ENCODE data around the gene PPP2CA.
"Not testable (repeated sequence)": the region's sequence is repeated elsewhere in the genome, so short reads cannot be mapped to it uniquely, and the experiment has no call there.

PPP2CA gene

GRCh38 chr5:134245101-134245604 is 19.3 kb upstream of the PPP2CA start:
- no peak for DNase-seq (ENCODE audit: low spot score)

- DNase-seq (ENCODE audit: low spot score), result no peak
Observed at GRCh38 chr5:134242146-134242545, 16.3 kb upstream of the PPP2CA start.

DNA sequence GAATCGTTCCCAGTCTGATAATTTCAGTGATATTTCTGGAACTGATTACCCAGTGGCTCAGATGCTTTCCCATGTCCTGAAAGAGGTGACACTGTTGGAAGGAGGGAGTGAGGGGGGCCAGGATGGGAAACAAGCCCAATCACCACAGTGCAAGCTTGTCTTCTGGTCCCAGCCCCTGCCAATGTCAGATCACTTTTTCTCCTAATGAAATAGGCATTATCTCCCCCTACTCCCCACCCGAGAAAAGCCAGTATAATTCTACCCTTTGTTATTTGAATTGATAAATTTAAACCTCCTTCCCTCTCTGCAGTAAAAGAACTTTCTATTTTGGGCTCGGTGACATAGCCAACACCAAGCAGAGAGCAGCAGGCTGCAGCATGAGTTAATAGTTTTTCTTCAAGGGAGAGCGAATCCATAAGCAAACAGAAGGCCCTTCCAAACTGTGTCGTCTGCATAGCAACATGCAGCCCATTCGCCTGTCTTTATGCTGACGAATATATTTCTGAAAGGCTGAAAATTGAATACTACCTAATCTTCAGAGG is 14.6 kb upstream of the PPP2CA start:
- DNase-seq (ENCODE audit: low spot score), result no peak

DNA sequence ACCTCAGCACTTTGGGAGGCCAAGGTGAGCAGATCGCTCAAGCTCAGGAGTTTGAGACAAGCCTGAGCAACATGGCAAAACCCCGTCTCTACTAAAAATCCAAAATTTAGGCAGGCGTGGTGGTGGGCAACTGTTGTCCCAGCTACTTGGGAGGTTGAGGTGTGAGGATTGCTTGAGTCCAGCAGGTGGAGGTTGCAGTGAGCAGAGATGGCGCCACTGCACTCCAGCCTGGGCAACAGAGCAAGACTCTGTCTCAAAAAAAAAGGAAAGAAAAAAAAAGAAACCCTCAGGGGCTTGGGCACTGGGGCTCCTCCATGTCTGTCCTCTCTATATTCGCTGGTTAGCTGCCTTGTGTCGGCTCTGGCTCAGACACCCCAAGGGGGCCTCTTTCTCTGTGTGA is 10.9 kb upstream of the PPP2CA start:
- DNase-seq (ENCODE audit: low spot score), result no peak

GRCh38 chr5:134236318-134236717 is 10.4 kb upstream of the PPP2CA start:
- DNase-seq (ENCODE audit: low spot score), result no peak

DNA sequence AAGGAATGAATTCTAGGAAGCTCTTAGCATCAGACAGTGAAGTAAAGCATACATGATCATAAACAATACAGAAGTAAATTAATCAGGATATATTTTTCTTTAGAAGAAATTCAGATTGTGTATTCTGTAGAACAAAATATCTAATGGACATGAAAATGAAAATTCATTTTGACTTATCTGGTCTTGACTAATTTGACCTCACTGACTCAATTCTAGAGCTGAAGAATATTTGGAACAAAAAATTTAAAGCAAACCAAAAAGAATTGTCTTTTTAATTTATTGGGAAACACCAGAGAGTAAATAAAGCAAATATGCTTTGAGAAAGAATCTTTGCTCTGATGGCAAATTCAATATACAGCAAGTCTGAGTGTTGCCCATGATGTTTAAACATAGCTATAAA is 2.8 kb upstream of the PPP2CA start:
- no peak for DNase-seq (ENCODE audit: low spot score)

GRCh38 chr5:134227776-134228175 is 1.9 kb upstream of the PPP2CA start:
- DNase-seq (ENCODE audit: low spot score), result no peak

GRCh38 chr5:134227259-134227658 is 1.4 kb upstream of the PPP2CA start:
- no peak for DNase-seq (ENCODE audit: low spot score)

GRCh38 chr5:134226441-134227192 is 744 bp upstream of the PPP2CA start:
- DNase-seq (ENCODE audit: low spot score), result peak; percentile 11

DNA sequence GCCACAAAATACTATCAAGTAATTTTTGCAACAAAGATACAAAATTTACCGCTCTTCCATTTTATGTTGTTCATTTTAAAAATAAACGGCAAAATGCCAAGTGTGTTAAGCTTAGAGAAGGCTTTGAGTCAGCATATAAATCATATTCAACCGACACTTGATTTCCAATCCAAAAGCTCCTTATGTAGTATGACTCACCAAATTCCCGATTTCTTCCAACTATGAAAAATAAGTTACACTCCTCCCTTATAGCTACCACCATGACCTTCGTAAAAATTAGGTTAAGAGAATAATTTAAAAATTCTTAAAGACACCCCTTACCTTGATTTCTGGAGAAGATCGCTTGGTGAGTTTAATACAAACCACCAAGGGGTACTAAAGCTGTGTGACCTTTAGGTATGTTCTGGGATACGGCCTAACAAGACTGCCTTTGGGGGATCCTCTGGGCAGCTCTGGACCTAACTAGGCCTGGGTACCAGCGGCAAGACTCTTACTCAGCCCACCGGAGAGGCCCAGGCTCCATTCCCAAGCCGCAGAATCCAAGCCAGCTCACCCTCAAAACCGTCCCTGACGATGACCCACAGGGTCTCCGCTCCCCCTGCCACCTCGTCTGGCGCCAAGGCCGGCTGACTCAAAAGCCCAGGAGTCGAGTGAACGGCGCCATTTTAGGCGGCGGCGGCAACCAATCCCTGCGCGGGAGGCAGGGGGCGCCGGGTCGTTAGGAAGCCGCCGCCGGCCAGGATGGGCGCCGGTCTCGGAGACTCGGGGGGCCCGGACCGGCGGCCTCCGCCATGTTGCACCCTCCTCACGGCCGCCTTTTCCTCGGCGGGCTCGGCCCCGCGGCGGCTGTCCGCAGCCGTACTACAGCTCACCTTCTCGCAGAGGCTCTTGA is 739 bp downstream of the PPP2CA start:
- DNase-seq (ENCODE audit: low spot score), result peak; percentile 55

- no peak for DNase-seq (ENCODE audit: low spot score)
Observed at GRCh38 chr5:134223406-134224248, 2.2 kb downstream of the PPP2CA start.

DNA sequence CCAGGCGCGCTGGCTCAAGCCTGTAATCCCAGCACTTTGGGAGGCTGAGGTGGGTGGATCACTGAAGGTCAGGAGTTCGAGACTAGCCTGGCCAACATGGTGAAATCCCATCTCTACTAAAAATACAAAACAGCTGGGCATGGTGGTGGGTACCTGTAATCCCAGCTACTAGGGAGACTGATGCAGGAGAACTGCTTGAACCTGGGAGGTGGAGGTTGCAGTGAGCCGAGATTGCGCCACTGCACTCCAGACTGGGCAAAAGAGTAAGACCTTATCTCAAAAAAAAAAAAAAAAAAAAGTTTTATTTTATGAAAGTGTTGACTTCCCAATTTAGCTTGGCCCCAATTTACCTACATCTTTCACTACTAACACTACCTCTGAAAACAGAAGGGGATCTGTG is 4.2 kb downstream of the PPP2CA start:
- DNase-seq (ENCODE audit: low spot score), result not testable (repeated sequence)

DNA sequence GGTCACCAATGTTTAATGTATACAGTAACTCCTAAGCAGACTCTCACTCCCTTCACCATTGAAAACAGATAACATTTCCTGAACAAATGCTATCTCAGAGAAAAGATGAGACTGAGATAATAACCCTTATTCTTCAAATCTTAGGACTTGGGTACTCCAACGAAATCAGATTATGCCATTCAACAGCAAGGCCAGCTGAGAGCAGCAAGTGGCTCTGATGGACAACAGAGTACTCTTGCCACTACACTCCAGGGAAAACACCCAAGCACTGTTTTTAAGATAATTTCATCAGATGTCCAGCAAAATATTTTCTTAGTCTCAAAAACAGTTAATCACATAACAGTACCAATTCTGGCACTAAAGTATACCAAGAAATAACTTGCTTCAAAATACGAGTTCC is 10.1 kb downstream of the PPP2CA start:
- no peak for DNase-seq (ENCODE audit: low spot score)

DNA sequence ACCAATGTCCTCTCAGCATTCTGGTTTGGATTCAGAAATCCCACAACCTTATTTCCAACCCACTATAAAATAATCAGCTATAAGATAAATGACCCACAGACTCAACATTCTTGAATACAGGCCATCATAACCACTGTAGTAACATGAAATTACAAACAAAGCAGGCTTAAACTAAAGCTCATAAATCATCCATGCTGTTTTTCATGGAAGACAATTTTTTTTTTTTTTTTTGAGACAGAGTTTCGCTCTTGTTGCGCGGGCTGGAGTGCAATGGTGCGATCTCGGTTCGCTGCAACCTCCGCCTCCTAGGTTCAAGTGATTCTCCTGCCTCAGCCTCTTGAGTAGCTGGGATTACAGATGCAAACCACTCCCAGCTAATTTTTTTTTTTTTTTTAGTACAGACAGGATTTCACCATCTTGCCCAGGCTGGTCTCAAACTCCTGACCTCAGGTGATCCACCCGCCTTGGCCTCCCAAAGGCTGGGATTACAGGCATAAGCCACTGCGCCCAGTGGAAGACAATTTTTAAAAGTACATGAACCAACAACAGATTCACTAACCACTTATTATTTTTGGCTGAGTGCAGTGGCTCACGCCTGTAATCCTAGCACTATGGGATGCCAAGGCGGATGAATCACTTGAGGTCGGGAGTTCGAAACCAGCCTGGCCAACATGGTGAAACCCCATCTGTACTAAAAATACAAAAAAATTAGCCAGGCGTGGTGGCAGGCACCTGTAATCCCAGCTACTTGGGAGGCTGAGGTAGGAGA is 14.4 kb downstream of the PPP2CA start:
- not testable (repeated sequence) for DNase-seq (ENCODE audit: low spot score)

DNA sequence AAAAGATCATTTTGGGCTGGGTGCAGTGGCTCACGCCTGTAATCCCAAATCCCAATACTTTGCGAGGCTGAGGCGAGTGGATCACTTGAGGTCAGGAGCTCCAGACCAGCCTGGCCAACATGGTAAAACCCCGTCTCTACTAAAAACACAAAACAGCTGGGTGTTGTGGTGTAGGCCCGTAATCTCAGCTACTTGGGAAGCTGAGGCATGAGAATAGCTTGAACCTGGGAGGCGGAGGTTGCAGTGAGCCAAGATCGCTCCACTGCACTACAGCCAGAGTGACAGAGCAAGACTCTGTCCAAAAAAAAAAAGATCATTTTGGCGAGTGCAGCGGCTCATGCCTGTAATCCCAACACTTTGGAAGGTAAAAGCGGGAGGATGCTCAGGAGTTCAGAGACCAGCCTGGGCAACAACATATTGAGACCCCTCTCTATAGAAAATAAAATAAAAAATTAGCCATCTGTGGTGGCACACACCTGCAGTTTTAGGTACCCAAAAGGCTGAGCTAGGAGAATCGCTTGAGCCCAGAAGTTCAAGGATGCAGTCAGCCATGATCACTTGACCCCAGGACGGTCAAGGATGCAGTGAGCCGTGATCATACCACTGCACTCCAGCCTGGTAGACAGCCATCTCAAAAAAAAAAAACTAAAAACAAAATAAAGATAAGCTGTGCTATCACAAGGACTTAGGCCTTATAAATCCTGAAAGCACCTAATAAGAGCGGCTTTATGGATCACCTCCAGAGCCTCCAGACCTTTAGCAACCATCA is 16.2 kb downstream of the PPP2CA start:
- no peak for DNase-seq (ENCODE audit: low spot score)

DNA sequence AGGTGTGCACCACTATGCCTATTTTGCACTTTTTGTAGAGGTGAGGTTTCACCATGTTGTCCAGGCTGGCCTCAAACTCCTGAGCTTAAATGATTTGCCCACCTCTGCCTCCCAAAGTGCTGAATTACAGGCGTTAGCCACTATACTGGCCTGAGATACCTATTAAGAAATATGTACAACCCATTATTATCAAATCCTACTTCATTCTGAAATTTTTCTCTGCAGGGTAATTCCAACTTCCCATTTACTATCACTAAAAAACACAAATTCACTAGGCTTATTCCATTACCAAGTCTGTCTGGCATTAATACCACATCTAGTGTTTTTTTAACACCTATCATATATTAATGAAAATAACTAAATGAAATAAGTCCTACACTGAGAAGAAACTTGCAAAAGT is 18.2 kb downstream of the PPP2CA start:
- DNase-seq (ENCODE audit: low spot score), result no peak

DNA sequence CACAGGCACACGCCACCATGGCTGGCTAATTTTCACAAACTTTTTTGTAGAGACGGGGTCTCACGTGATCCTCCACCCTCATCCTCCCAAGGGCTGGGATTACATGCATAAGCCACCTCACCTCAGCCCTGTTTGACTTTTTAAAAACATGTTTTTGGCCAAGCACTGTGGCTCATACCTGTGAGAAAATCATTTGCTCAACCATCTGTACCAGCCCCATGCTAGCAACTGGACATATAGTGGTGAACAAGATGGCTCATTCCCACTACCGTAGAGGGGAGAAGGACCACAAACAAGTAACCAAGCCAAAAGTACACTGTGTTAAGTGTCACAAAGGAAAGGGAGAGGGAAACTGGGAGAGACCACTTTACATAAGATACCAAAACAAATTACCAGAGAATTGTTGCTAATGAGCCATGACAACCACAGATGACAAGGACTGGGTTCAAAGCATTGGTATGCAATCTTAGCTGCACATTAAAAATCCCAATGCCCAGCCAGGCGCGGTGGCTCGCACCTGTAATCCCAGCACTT is 19.2 kb downstream of the PPP2CA start:
- DNase-seq (ENCODE audit: low spot score), result no peak

DNA sequence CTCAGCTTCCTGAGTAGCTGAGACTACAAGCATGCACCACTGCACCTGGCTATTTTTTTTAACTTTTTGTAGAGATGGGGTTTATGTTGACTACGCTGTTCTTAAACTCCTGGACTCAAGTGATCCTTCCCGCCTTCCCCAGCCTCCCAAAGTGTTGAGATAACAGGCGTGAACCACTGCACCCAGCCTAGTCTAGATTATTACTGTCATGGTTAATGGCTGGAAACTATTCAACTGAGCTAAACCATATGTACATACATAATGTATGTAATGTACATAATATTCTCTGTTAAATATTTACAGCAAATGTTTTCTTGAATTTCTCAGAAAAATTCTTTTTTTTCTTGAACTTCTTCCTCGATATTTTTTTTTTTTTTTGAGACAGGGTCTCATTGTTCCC is 21.3 kb downstream of the PPP2CA start:
- DNase-seq (ENCODE audit: low spot score), result no peak

DNA sequence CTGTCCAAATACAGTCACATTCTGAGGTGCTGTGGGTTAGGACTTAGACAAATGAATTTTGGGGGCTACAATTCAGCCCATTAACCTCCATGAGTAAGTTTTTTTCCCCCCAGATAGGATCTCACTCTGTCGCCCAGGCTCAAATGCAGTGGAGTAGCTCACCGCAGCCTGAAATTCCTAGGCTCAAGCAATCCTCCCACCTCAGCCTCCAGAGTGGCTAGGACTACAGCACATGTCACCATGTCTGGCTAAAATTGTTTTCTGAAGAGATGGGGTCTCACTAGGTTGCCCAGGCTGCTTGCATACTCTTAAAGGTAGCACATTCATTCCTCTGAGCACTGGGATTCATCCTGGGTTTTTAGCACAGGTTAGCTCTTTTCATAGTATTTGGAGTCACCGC is 22.2 kb downstream of the PPP2CA start:
- no peak for DNase-seq (ENCODE audit: low spot score)

DNA sequence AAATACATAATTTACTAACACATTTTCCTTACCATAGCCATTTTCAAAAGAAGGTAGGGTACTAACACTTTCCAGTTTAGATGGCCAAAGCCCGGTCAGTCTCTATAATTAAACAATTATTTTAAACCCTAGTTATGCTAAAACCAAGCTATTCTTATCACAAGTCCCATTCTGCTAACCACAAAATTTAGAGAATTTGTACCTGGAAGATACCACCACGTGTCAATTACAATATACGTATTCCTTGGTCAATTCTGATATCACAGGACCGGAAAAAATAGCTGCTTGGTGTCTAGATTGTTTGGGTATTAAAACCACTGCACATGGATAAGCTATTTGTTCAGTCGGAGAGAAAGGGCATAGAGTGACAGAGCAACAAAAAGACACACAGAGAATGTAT is 30.2 kb downstream of the PPP2CA start:
- no peak for DNase-seq (ENCODE audit: low spot score)

Data from activated CD4-positive, alpha-beta T cell treated with anti-CD3 and anti-CD28 coated beads, Interleukin-2, Interleukin-4, amounts not matched to agents 100 ng/mL and 50 ng/mL, durations not matched to agents 16 hours and 8 hours (primary cell).